Measurements from ENCODE around the gene FBRS. TPM values are rescaled to one million over a fixed set of nuclear protein-coding genes. Genes with fewer than 3 reads are reported as not detected.

The FBRS gene
- total RNA-seq, 2 donors from 2014 or later, result 65.1 to 74.2 TPM

DNA sequence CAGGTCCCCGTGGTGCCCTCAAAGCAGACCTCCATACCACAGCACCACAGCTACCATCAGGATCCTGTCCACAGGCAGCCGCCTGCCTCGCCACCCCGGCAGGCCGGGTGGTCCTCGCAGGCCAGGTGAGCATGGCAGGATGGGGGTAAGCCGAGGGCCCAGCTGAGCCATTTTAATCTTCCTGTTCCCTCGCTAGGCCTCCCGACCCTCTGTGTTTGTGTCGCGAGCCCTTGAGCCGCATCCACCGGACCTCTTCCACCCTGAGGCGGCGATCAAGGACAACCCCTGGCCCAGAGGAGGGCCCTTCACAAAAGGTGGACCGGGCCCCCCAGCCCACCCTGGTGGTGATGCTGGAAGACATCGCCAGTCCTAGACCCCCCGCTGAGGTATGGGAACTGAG, 5.5 kb upstream of the FBRS start:
- H3K36me3 ChIP-seq, result peaks cover 20% of the 10 kb centered on the region
- intact Hi-C loops (cut with DNase I), result no loop called here

DNA sequence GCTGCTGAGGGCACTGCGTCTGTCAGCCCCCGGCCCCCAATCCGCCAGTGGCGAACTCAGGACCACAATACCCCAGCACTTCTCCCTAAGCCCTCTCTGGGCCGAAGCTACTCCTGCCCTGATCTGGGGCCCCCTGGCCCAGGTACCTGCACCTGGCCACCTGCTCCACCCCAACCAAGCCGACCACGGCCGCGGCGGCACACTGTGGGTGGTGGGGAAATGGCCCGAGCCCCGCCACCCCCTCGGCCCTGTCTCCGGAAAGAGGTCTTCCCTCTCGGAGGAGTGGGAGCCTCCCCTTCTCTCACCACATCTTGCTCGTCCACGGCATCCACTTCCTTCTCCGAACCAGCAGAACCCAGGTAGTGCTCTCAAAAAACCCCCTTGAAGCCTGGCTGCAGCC, 3.4 kb upstream of the FBRS start:
- no peak overlapping the region for H3K27ac ChIP-seq
- peaks cover 20% of the 10 kb centered on the region for H3K36me3 ChIP-seq
- DNase-seq, result no peak
- H3K4me1 ChIP-seq, result peaks cover 18% of the 10 kb centered on the region
- H3K4me3 ChIP-seq, result no peak overlapping the region
- no peaks in the 10 kb centered on the region for H3K27me3 ChIP-seq
- TF ChIP-seq, protein P1, sequence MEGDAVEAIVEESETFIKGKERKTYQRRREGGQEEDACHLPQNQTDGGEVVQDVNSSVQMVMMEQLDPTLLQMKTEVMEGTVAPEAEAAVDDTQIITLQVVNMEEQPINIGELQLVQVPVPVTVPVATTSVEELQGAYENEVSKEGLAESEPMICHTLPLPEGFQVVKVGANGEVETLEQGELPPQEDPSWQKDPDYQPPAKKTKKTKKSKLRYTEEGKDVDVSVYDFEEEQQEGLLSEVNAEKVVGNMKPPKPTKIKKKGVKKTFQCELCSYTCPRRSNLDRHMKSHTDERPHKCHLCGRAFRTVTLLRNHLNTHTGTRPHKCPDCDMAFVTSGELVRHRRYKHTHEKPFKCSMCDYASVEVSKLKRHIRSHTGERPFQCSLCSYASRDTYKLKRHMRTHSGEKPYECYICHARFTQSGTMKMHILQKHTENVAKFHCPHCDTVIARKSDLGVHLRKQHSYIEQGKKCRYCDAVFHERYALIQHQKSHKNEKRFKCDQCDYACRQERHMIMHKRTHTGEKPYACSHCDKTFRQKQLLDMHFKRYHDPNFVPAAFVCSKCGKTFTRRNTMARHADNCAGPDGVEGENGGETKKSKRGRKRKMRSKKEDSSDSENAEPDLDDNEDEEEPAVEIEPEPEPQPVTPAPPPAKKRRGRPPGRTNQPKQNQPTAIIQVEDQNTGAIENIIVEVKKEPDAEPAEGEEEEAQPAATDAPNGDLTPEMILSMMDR (IDR thresholded peaks at IDR 0.05), result no peak
- no peaks in the 10 kb centered on the region for H3K9me3 ChIP-seq
- H3K9ac ChIP-seq (ENCODE audit: low read depth in 2 of 2, low read length in 2 of 2), result no peak overlapping the region
- intact Hi-C loops (cut with DNase I), result no loop called here

More for the DNA sequence above, 5.5 kb upstream of the FBRS start:
- H3K4me3 ChIP-seq, result no peak overlapping the region
- no peak for DNase-seq
- no peaks in the 10 kb centered on the region for H3K27me3 ChIP-seq
- H3K27ac ChIP-seq, result no peak overlapping the region
- TF ChIP-seq, protein P1 (IDR thresholded peaks at IDR 0.05), result no peak
- H3K9ac ChIP-seq (ENCODE audit: low read depth in 2 of 2, low read length in 2 of 2), result peak overlapping the region in 1 of 2 donors; percentile 17
- H3K9me3 ChIP-seq, result no peaks in the 10 kb centered on the region
- H3K4me1 ChIP-seq, result peaks cover 18% of the 10 kb centered on the region

- Histone ChIP-seq H3K9me3 (no peaks in the 10 kb centered on the region), H3K9ac (ENCODE audit: low read depth in 2 of 2, low read length in 2 of 2) (no peak overlapping the region), H3K4me1 (peaks cover 18% of the 10 kb centered on the region), H3K36me3 (peaks cover 20% of the 10 kb centered on the region), H3K4me3 (no peak overlapping the region), H3K27me3 (no peaks in the 10 kb centered on the region), H3K27ac (no peak overlapping the region)
- DNase-seq, result no peak
- TF ChIP-seq, protein P1 (IDR thresholded peaks at IDR 0.05), result no peak
- intact Hi-C loops (cut with DNase I), result no loop called here
These were observed 2.4 kb upstream of the FBRS start for GRCh38 chr16:30655815-30656347.

- Histone ChIP-seq H3K4me3 (no peak overlapping the region), H3K27ac (no peak overlapping the region), H3K9me3 (no peaks in the 10 kb centered on the region), H3K9ac (ENCODE audit: low read depth in 2 of 2, low read length in 2 of 2) (no peak overlapping the region), H3K4me1 (peaks cover 23% of the 10 kb centered on the region), H3K27me3 (no peaks in the 10 kb centered on the region), H3K36me3 (peaks cover 20% of the 10 kb centered on the region)
- intact Hi-C loops (cut with DNase I), result no loop called here
- TF ChIP-seq, protein P1 (IDR thresholded peaks at IDR 0.05), result no peak
- no peak for DNase-seq
These were observed 1.8 kb upstream of the FBRS start for GRCh38 chr16:30656388-30656787.

DNA sequence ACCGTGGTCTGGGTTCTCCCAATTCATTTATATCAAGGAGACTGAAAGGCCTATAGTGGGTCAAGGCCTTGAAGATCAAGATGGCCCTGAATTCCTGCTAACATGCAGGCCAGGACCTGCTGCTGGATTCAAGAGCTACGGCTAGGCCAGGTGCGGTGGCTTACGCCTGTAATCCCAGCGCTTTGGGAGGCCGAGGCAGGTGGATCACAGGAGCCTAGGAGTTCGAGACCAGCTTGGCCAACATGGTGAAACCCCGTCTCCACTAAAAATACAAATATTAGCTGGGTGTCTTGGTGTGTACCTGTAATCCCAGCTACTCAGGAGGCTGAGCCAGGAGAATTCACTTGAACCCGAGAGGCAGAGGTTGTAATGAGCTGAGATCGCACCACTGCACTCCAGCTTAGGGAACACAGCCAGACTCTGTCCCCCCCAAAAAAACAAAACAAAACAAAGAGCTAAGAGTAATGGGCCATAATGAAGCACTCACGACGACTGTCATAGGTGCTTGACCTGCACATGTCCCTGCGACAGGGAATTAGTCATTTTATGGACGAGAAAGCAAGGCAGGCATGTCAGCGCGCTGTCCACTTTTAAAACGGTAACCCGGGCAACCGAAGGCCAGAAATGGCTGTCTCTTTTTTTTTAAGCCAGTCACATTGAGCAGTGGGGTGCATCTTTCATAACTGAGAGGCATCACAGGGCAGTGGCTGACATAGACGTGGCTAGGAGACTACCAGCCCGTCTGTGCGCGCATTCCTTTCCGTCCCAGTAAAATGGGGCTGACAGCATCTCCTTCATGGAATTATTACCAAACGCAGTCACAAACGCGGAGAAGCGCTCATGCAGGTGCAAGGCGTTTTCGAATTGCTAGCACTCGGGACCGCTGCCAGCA, 1.0 kb upstream of the FBRS start:
- Histone ChIP-seq H3K4me3 (peak overlapping the region; percentile 28), H3K9me3 (no peaks in the 10 kb centered on the region), H3K9ac (ENCODE audit: low read depth in 2 of 2, low read length in 2 of 2) (peak overlapping the region; percentile 48 to 85), H3K4me1 (peaks cover 19% of the 10 kb centered on the region), H3K27ac (peak overlapping the region; percentile 96), H3K27me3 (no peaks in the 10 kb centered on the region), H3K36me3 (peaks cover 22% of the 10 kb centered on the region)
- TF ChIP-seq, protein P1 (IDR thresholded peaks at IDR 0.05), result no peak
- intact Hi-C loops (cut with DNase I), result no loop called here
- DNase-seq, result no peak

Data from colonic mucosa (tissue), 4 donors.